AG10803 (cell line): ENCODE results near the gene SPATA6.
"Not testable (repeated sequence)": the region's sequence is repeated elsewhere in the genome, so short reads cannot be mapped to it uniquely, and the experiment has no call there.

Experiments used
- DNase-seq: peaks from one replicate; pipeline ENCODE4 v3.0.0; 2010; ENCODE audit warnings: low read depth
- H3K4me3 ChIP-seq: 2 replicates; pipeline ENCODE4 v1.5.1; 2011; ENCODE audit warnings: mild to moderate bottlenecking, low read length, control low read depth
- CTCF ChIP-seq: conservative IDR thresholded peaks from 2 replicates; pipeline ENCODE4 v1.5.1; 2011; ENCODE audit warnings: mild to moderate bottlenecking, low read length, control low read depth, inconsistent platforms

Gene SPATA6

GRCh38 chr1:48302652-48303051 lies 169.4 kb downstream of the SPATA6 start:
- DNase-seq, result no peak
- H3K4me3 ChIP-seq, result no peak overlapping the region
- no peak for TF ChIP-seq CTCF

GRCh38 chr1:48294656-48295055 lies 177.3 kb downstream of the SPATA6 start:
- DNase-seq, result no peak
- H3K4me3 ChIP-seq, result no peak overlapping the region
- no peak for TF ChIP-seq CTCF

DNA sequence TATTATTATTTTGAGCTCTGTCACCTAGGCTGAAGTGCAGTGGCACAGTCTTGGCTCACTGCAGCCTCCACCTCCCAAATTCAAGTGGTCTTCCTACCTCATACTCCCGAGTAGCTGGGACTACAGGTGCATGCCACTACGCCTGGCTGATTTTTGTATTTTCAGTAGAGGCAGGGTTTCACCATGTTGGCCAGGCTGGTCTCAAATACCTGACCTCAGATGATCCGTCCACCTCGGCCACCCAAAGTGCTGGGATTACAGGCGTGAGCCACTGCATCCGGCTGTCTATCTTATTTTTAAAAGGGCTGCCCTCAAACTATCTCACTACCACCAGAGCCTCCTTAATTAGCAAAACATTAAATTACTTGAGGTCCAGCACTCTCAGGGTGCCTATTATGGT lies 177.9 kb downstream of the SPATA6 start:
- DNase-seq, H3K4me3 ChIP-seq: not testable (repeated sequence)

GRCh38 chr1:48292706-48293105 lies 179.3 kb downstream of the SPATA6 start:
- no peak for DNase-seq
- TF ChIP-seq CTCF, result no peak
- H3K4me3 ChIP-seq, result no peak overlapping the region

- TF ChIP-seq CTCF, result no peak
- no peak overlapping the region for H3K4me3 ChIP-seq
- DNase-seq, result no peak
These were observed 180.6 kb downstream of the SPATA6 start for GRCh38 chr1:48291421-48291820.

DNA sequence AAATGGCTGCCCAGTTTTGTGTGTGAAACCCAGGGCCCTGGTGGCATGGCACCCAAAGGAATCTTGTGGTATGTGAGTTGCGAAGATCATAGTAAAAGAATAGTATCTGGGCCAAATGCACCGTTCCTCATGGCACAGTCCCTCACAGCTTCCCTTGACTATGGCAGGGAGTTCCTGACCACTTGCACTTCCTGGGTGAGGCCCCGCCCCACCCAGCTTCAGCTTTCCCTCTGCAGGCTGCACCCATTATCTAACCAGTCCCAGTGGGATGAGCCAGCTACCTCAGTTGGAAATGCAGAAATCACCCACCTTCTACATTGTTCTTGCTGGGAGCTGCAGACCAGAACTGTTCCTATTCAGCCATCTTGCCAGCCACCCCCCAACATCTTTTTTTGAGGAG lies 186.5 kb downstream of the SPATA6 start:
- no peak for TF ChIP-seq CTCF

GRCh38 chr1:48284696-48285420 lies 187.1 kb downstream of the SPATA6 start:
- not testable (repeated sequence) for DNase-seq, H3K4me3 ChIP-seq

More for the DNA sequence above, 186.5 kb downstream of the SPATA6 start:
- no peak for DNase-seq
- no peak overlapping the region for H3K4me3 ChIP-seq

DNA sequence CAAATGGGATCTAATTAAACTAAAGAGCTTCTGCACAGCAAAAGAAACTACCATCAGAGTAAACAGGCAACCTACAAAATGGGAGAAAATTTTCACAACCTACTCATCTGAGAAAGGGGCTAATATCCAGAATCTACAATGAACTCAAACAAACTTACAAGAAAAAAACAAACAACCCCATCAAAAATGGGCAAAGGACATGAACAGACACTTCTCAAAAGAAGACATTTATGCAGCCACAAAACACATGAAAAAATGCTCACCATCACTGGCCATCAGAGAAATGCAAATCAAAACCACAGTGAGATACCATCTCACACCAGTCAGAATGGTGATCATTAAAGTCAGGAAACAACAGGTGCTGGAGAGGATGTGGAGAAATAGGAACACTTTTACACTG lies 189.7 kb downstream of the SPATA6 start:
- not testable (repeated sequence) for H3K4me3 ChIP-seq, DNase-seq

- H3K4me3 ChIP-seq, DNase-seq: not testable (repeated sequence)
These were observed 194.6 kb downstream of the SPATA6 start for GRCh38 chr1:48277437-48277836.
